IPS-18a (cell line): Measurements from ENCODE around the gene SLC5A1.

Source experiments
- H3K27ac ChIP-seq: one replicate; pipeline ENCODE4 v1.5.1; 2013; ENCODE audit warnings: low read length
- H3K27me3 ChIP-seq: one replicate; pipeline ENCODE4 v1.6.1; 2013; ENCODE audit warnings: mild to moderate bottlenecking, low read length; ENCODE audit not compliant: control insufficient read depth, insufficient read depth
- H3K36me3 ChIP-seq: one replicate; pipeline ENCODE4 v1.6.1; 2013; ENCODE audit warnings: low read depth, low read length; ENCODE audit not compliant: control insufficient read depth
- H3K4me1 ChIP-seq: one replicate; pipeline ENCODE4 v1.6.1; 2013; ENCODE audit warnings: low read depth, low read length; ENCODE audit not compliant: control insufficient read depth
- H3K4me3 ChIP-seq: one replicate; pipeline ENCODE4 v1.5.1; 2013; ENCODE audit warnings: low read length
- H3K9ac ChIP-seq: one replicate; pipeline ENCODE4 v1.6.1; 2013; ENCODE audit warnings: mild to moderate bottlenecking, low read length, moderate library complexity
- H3K9me3 ChIP-seq: one replicate; pipeline ENCODE4 v1.6.1; 2013; ENCODE audit warnings: low read depth, low read length; ENCODE audit not compliant: control insufficient read depth

Gene SLC5A1

GRCh38 chr22:32100711-32101110, 57.6 kb downstream of the SLC5A1 start:
- Histone ChIP-seq H3K27me3 (peaks cover 13% of the 10 kb centered on the region), H3K9ac (no peak overlapping the region), H3K4me3 (no peak overlapping the region), H3K36me3 (no peaks in the 10 kb centered on the region), H3K4me1 (no peaks in the 10 kb centered on the region), H3K27ac (no peak overlapping the region), H3K9me3 (no peaks in the 10 kb centered on the region)

GRCh38 chr22:32103658-32104315, 60.7 kb downstream of the SLC5A1 start:
- H3K36me3 ChIP-seq, result no peaks in the 10 kb centered on the region
- no peak overlapping the region for H3K27ac ChIP-seq
- no peaks in the 10 kb centered on the region for H3K4me1 ChIP-seq
- no peak overlapping the region for H3K4me3 ChIP-seq
- no peaks in the 10 kb centered on the region for H3K9me3 ChIP-seq
- peaks cover 13% of the 10 kb centered on the region for H3K27me3 ChIP-seq
- H3K9ac ChIP-seq, result no peak overlapping the region

- no peak overlapping the region for H3K4me3 ChIP-seq
- no peaks in the 10 kb centered on the region for H3K9me3 ChIP-seq
- no peaks in the 10 kb centered on the region for H3K4me1 ChIP-seq
- H3K36me3 ChIP-seq, result no peaks in the 10 kb centered on the region
- H3K27ac ChIP-seq, result no peak overlapping the region
- H3K9ac ChIP-seq, result no peak overlapping the region
- H3K27me3 ChIP-seq, result no peaks in the 10 kb centered on the region
Measured at GRCh38 chr22:32106930-32107329, 63.9 kb downstream of the SLC5A1 start.

GRCh38 chr22:32112380-32112779, 69.3 kb downstream of the SLC5A1 start:
- H3K27me3 ChIP-seq, result no peaks in the 10 kb centered on the region
- no peak overlapping the region for H3K4me3 ChIP-seq
- no peak overlapping the region for H3K9ac ChIP-seq
- H3K36me3 ChIP-seq, result no peaks in the 10 kb centered on the region
- H3K4me1 ChIP-seq, result no peaks in the 10 kb centered on the region
- H3K9me3 ChIP-seq, result no peaks in the 10 kb centered on the region
- H3K27ac ChIP-seq, result no peak overlapping the region

GRCh38 chr22:32119568-32120235, 76.6 kb downstream of the SLC5A1 start:
- Histone ChIP-seq H3K4me3 (no peak overlapping the region), H3K9me3 (no peaks in the 10 kb centered on the region), H3K27ac (no peak overlapping the region), H3K4me1 (no peaks in the 10 kb centered on the region), H3K27me3 (no peaks in the 10 kb centered on the region), H3K9ac (no peak overlapping the region), H3K36me3 (no peaks in the 10 kb centered on the region)

- Histone ChIP-seq H3K36me3 (no peaks in the 10 kb centered on the region), H3K9ac (no peak overlapping the region), H3K4me3 (no peak overlapping the region), H3K4me1 (no peaks in the 10 kb centered on the region), H3K9me3 (no peaks in the 10 kb centered on the region), H3K27me3 (no peaks in the 10 kb centered on the region), H3K27ac (no peak overlapping the region)
Measured at GRCh38 chr22:32120603-32121002, 77.5 kb downstream of the SLC5A1 start.

- no peaks in the 10 kb centered on the region for H3K27me3 ChIP-seq
- no peaks in the 10 kb centered on the region for H3K36me3 ChIP-seq
- no peak overlapping the region for H3K4me3 ChIP-seq
- H3K27ac ChIP-seq, result no peak overlapping the region
- no peaks in the 10 kb centered on the region for H3K4me1 ChIP-seq
- no peak overlapping the region for H3K9ac ChIP-seq
- no peaks in the 10 kb centered on the region for H3K9me3 ChIP-seq
Measured at GRCh38 chr22:32122899-32123298, 79.8 kb downstream of the SLC5A1 start.

- no peak overlapping the region for H3K4me3 ChIP-seq
- H3K36me3 ChIP-seq, result no peaks in the 10 kb centered on the region
- no peaks in the 10 kb centered on the region for H3K27me3 ChIP-seq
- no peak overlapping the region for H3K9ac ChIP-seq
- no peaks in the 10 kb centered on the region for H3K4me1 ChIP-seq
- no peak overlapping the region for H3K27ac ChIP-seq
- H3K9me3 ChIP-seq, result no peaks in the 10 kb centered on the region
Measured at GRCh38 chr22:32123657-32124056, 80.6 kb downstream of the SLC5A1 start.

GRCh38 chr22:32127904-32128303, 84.8 kb downstream of the SLC5A1 start:
- H3K4me3 ChIP-seq, result no peak overlapping the region

GRCh38 chr22:32130464-32130863, 87.4 kb downstream of the SLC5A1 start:
- Histone ChIP-seq H3K4me3 (no peak overlapping the region), H3K27ac (no peak overlapping the region), H3K27me3 (no peaks in the 10 kb centered on the region), H3K9me3 (no peaks in the 10 kb centered on the region), H3K4me1 (no peaks in the 10 kb centered on the region), H3K36me3 (no peaks in the 10 kb centered on the region), H3K9ac (no peak overlapping the region)

More at GRCh38 chr22:32127904-32128303, 84.8 kb downstream of the SLC5A1 start:
- no peaks in the 10 kb centered on the region for H3K4me1 ChIP-seq
- H3K27me3 ChIP-seq, result no peaks in the 10 kb centered on the region
- H3K9ac ChIP-seq, result no peak overlapping the region
- H3K9me3 ChIP-seq, result no peaks in the 10 kb centered on the region
- no peaks in the 10 kb centered on the region for H3K36me3 ChIP-seq
- H3K27ac ChIP-seq, result no peak overlapping the region

- H3K36me3 ChIP-seq, result no peaks in the 10 kb centered on the region
- no peaks in the 10 kb centered on the region for H3K4me1 ChIP-seq
- no peaks in the 10 kb centered on the region for H3K9me3 ChIP-seq
- no peak overlapping the region for H3K4me3 ChIP-seq
- H3K27ac ChIP-seq, result no peak overlapping the region
- no peaks in the 10 kb centered on the region for H3K27me3 ChIP-seq
- no peak overlapping the region for H3K9ac ChIP-seq
Measured at GRCh38 chr22:32132126-32132525, 89.1 kb downstream of the SLC5A1 start.

- Histone ChIP-seq H3K27ac (no peak overlapping the region), H3K4me3 (no peak overlapping the region), H3K36me3 (no peaks in the 10 kb centered on the region), H3K27me3 (no peaks in the 10 kb centered on the region), H3K9ac (no peak overlapping the region), H3K9me3 (no peaks in the 10 kb centered on the region), H3K4me1 (no peaks in the 10 kb centered on the region)
Measured at GRCh38 chr22:32132783-32133182, 89.7 kb downstream of the SLC5A1 start.
